ENCODE results near the gene SEPHS1. TPM values are rescaled to one million over a fixed set of nuclear protein-coding genes. Genes with fewer than 3 reads are reported as not detected.

SEPHS1 gene
- total RNA-seq, 1 donor from 2014 or later, result 42.9 TPM

DNA sequence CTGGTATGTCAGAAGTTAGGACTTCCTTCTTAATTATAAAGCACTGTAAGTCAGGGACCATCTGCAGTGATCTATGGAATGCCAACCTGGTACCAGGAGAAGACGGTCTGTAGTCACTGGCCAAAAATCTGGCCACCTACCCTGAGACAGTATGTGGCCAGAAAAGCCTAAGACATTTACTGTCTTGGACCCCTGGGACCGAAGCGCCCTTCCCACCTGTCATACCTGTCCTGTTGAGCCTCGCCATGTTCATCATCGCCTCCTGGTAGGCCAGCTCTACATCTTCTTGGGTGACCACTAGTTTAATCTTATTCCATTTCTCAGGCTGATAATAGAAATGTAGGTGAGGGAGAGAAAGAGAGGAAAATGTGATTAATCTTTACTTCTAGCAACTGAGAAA is 20.0 kb downstream of the SEPHS1 start:
- DNase-seq (ENCODE audit: low read depth), result no peak

DNA sequence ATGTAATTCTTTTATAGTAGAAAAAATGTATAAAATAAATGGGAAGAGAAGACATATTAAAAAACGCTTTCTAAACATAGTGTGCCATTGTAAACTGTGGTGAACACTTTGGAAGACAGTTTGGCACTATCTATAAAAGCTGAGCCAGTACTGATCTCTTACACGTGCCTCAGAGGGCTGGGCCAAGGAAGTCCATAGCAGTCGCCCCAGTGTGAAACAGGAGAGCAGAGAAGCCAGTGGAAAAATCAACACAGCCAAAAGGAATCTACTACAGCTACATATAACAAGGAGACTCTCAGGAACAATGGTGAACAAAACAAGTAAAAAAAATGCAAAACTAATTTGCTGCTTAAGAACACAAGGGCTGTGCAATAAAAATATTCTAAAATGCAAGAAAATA is 20.6 kb downstream of the SEPHS1 start:
- DNase-seq (ENCODE audit: low read depth), result no peak

DNA sequence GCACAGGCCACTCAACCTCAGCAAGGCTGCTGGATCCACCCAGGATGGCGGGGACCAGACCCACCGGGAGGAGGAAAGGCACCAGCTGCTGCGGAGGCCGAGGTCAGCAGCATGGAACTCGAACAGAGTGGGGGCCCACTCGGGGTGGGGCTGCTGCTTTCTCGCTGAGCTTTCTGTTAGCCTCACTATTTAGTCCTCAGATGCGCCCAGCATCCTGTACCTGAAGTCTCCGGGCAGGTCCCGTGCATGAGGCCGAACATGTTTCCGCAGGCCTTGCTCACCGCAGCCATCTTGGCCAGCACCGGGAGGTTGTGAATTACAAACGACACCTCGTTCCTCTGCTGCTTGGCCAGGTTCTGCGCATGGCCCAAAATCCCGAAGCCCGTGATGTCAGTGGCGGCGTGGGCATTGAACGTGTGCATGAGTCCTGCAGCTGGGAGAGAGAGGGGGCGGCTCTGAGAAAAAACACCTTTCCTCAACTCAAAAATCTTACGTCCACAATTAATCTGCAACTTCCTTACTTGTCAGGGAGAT is 25.4 kb downstream of the SEPHS1 start:
- no peak for DNase-seq (ENCODE audit: low read depth)

DNA sequence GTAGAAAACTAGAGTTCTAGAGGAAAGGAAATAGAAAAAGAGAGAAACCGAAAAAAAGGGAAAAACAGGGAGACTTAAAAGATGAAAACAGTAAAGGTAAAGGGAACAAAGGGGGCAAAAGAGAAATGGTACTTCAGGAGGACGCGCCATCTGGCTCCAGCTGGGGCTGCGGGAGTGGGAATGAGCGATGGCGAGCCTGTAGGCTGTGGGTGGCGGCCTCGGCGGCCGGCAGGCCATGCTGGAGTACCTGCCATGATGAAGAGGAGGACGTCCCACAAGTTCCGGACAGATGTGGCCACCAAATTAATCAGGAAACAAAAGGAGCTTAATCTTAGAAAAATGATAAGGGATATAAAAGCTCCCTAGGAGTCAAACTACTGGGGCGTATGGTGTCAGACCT is 26.5 kb downstream of the SEPHS1 start:
- DNase-seq (ENCODE audit: low read depth), result no peak

DNA sequence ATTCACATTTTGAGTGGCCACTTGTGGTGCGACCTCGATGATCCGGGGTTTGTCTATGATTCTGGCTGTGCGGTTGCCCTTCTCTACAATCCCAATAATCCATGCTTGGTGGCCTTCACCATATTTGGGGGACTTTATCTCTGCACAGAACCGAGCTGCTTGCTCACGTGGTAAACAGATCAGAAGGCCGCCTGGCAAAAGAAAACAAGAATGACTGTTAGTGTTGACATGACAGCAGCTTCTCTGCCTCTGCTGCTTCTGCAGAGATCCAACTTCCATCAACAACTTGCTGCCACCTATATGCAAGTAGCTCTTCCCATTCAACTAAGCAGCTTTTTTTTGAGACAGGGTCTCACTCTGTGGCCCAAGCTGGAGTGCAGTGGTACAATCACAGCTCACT is 28.9 kb downstream of the SEPHS1 start:
- no peak for DNase-seq (ENCODE audit: low read depth)

DNA sequence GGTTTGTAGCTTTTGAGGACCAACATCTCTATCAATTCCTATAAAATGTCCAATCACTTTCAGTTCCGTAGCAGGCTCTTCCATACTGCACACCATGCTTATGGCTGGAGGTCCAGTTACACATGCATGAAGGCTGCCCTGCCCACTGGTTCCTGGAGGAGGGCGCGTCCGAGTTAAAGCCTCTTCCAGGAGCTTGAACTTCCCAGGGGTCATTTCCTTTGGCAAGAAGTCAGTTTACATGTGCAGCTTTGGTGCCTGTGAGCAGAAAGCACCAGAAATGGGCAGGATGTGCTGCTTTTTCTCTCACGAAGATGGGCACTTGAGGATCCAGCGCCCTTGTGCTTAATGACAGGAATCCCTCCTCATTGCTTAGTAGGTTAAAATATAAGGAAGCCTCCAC is 30.6 kb downstream of the SEPHS1 start:
- DNase-seq (ENCODE audit: low read depth), result no peak

DNA sequence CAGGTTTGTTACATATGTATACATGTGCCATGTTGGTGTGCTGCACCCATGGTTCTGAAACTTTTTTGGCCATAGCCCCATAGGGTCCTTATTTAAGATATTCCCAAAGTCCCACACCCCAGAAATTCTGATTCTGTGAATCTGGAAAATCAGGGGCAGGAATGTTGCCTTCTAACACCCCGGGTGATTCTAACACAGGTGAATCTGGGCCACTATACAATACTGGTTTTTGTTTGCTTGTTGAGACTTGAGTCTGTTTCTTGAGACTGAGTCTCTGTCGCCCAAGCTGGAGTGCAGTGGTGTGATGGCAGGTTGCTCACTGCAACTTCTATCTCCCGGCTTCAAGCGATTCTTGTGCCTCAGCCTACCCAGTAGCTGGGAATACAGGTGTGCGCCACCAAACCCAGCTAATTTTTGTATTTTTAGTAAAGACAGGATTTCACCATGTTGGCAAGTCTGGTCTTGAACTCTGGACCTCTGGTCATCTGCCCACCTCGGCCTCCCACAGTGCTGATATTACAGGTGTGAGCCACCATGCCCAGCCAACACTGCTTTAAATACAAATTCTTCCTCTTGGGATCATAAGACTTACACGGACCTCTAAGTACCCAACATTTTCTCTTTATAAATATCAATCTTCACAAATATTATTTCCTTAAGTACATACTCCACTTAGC is 31.3 kb downstream of the SEPHS1 start:
- no peak for DNase-seq (ENCODE audit: low read depth)

DNA sequence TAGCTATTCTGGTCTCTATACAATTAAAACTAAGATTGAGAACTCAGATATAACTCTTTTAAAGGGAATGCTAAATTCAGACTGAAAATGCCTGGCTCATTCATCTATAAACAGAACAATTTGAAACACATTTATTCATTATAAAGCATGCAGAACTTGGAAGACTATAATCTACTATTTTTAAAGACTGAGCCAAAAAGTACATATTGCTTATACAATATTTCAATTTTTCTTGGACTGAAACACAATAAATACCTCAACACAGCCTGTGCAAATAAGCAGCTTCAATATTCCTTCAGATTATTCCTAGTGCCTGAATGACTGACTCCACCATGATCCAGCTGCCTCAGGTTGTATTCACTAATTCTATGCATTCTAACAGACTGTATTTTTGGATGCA is 32.7 kb downstream of the SEPHS1 start:
- DNase-seq (ENCODE audit: low read depth), result no peak

DNA sequence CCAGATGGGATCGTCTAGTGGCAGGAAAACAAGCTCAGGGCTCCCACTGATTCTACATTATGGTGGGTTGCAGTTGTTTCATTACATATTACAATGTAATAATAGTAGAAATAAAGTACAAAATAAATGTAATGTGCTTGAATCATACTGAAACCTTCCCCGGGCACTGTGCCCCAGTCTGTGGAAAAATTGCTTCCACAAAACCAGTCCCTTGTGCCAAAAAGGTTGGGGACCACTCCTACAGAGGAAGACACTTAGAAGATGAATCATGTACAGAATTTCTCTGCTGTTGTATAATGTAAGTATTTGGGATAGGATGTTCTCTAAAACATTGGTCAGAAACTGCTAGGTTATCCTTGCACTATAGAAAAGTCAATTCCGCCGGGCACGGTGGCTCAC is 36.9 kb downstream of the SEPHS1 start:
- DNase-seq (ENCODE audit: low read depth), result no peak

DNA sequence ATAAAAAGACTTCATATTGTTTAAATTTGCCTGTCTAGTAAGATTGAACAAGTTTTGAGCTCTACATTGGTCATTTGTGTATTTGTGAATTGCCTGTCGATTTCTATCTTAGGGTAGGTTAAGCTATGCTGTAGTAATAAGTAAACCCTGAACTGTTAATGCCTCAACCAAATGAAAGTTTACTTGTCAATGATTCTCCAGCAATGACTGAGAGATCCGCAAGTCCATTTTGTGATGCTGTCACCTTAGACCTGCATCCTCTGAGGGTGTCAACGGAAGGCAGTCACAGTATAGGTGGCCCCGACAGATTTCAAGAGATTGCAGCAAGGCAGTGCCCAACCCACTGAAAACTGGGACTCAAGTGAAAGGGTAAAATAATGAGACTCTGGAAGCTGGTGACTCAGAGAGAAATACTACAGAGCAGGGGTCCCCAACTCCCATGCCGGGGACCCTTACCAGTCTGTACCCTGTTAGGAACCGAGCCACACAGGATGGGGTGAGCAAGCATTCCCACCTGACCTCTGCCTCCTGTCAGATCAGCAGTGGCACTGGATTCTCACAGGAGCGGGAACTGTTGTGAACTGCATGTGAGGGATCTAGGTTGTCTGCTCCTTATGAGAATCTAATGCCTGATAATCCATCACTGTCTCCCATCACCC is 37.4 kb downstream of the SEPHS1 start:
- peak; percentile 51 for DNase-seq (ENCODE audit: low read depth)

DNA sequence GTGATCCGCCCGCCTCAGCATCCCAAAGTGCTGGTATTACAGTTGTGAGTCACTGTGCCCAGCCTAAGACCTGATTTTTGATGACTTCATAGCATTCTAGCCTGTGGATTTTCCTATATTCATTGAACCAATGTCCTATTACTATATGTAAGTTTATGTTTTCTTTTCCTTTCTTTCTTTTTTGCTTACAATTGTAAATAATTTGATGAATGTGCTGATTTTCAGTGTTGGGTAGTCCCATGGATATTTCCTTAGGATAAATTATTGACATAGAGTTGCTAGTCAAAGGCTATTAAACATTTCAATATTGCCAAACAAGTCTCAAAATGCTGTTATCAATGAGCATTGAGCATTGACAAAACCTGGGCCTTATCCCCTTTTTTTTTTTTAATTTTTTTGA is 38.3 kb downstream of the SEPHS1 start:
- no peak for DNase-seq (ENCODE audit: low read depth)

DNA sequence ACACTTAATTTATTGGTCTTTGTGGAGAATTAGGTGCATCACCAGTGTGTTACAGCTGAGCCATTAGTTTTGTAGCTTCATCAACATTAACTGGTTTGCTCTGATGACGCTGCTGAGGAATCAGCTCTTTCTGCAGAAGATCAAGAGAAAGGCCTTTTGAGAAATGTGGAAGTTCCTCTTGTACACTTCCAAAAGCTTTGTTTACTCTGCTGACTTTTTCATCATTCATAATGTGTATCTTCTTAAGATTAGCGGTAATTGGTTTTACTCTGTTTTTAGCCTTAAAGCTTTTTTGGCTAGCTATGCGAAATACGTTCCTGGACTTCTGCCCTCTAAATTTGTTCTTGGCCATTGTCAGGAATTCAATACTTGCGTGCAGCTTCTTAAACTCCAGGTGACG is 40.0 kb downstream of the SEPHS1 start:
- no peak for DNase-seq (ENCODE audit: low read depth)

DNA sequence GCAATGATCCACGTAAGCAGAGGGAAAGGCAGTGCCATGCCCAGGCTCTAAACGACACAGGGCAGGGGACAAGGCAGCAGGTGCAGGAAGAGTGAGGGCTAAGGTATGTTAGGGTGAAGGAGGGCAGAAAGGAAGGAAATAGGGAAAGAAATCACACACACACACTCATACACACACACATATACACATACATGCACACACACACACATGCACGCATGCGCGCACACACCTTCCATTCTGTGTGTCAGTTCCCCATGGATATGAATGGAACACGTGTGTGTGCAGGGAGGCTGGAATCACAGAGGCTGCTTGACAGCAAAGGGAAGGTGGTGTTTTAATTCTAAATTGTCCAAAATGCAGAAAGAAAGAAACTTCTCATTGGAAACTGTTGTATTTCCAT is 42.0 kb downstream of the SEPHS1 start:
- DNase-seq (ENCODE audit: low read depth), result no peak

DNA sequence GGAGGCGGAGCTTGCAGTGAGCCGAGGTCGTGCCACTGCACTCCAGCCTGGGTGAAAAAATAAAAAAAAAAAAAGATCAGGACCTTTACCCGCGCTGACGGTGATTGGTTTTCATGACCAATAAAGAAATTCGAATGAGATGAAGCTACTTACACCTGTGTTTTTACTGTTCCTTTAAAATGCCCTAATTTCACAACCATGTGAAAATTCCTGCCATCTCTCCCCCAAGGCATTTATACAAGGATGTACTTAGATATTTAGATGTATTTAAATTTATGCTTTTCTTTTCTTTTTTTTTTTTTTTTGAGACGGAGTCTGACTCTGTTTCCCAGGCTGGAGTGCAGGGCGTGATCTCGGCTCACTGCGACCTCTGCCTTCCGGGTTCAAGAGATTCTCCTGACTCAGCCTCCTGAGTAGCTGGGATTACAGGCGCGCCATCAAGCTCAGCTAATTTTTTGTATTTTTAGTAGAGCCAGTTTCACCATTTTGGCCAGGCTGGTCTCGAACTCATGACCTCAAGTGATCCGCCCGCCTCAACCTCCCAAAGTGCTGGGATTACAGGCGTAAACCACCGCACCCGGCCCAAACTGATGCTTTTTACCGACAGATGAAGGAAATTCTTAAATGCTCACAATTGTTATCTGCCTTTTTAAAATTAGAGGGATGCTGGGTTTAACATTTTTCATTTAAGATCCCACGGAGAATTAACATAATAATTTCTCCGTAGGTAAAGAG is 45.1 kb downstream of the SEPHS1 start:
- DNase-seq (ENCODE audit: low read depth), result no peak

DNA sequence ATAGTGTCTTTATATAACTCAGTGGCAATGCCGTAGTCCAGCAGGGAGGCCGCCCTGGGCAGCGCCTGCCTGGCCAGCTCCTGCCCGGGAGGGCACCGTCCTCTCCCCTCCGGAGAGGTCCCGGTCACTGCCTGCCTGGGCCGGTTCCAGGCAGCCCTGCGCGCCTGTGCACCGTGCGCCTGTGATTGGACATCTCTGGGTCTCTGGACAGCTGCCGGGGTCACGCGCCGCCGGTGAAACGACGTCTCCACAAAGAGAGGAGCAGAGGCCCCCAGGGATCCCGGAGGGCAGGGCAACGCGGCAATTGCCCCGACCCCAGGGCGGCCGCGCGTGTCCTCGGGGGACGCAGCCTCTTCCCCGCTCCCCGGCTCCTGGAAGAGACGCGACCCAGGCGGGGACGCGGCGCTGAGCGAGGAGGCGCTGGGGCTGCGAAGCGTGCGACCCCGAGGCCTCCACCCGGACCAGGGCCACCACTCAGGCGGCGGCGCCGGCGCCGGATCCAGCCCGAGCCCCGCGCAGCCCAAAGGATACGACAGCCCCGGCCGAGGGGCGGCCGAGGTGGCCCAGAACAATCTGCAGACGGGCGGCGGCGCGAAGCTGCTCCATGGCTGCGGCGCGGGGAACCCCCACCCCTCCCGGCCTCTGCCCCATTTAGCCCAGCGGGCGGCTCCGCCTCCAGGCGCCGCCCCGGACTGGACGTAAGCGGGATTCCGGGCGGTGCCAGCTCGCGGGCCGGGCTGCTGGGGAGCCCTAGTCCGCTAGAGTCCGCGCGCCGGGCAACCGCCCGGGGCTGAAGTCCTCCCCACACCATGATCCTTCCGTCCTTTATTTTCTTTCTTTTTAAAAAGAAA is 48.4 kb downstream of the SEPHS1 start, which contains the start of gene PHYH:
PHYH (minus strand) TSS at position 628 of the 851 bp plus-strand sequence; CDS start at position 606, 22 bp downstream.
- DNase-seq (ENCODE audit: low read depth), result peak; percentile 58

DNA sequence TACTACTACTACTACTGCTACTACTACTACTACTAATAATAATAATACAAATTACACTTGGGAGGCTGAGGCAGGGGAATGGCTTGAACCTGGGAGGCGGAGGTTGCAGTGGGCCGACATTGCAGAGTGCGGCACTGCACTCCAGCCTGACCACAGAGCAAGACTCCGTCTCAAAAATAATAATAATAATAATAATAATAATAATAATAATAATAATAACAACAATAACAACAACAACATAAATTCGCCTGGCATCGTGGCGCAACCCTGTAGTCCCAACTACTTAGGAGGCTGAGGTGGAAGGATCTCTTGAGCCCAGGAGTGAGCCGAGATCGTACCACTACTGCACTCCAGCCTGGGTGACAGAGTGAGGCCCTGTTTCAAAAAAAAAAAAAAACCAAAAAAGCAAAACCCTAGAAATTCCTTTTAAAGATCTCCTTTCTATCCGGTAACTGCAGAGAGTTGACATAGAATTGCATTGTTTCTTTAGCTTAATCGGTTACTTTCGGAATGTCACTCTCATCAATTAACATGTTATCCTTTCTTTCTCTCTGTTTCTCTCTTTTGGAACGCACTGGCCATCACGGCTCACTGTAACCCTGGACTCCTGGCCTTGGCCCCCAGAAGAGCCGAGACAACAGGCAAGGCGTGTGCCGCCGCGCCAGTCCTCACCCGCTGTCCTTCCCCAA is 49.2 kb downstream of the SEPHS1 start:
- peak; percentile 2 for DNase-seq (ENCODE audit: low read depth)

DNA sequence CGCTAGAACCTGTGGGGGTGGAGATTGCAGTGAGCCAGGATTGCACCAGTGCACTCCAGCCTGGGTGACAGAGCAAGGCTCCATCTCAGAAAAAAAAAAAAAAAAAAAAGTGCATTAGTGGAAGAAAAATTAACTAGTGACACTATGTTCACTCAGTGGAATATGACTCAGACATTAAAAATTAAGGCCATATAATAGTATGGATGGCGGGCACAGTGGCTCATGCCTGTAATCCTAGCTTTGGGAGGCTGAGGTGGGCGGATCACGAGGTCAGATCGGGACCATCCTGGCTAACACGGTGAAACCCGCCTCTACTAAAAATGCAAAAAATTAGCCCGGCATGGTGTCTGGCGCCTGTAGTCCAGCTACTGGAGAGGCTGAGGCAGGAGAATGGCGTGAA is 51.6 kb downstream of the SEPHS1 start:
- DNase-seq (ENCODE audit: low read depth), result peak; percentile 31

DNA sequence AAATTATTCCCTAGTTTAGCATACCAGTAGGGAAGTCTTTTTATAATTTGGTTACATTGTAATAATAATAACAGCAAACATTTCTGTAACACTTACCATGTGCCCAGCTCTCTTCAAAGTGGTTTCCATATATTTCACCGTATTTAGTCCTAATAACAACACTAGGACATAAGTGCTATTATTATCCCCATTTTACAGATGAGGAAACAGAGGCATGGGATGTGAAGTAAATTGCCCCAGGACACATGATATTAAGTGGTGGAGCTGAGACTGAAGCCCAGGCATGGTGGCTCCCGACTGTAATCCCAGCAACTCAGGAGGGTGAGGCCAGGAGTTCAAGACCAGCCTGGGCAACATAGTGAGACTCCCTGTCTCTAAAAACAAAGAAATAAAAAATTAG is 53.3 kb downstream of the SEPHS1 start:
- no peak for DNase-seq (ENCODE audit: low read depth)

DNA sequence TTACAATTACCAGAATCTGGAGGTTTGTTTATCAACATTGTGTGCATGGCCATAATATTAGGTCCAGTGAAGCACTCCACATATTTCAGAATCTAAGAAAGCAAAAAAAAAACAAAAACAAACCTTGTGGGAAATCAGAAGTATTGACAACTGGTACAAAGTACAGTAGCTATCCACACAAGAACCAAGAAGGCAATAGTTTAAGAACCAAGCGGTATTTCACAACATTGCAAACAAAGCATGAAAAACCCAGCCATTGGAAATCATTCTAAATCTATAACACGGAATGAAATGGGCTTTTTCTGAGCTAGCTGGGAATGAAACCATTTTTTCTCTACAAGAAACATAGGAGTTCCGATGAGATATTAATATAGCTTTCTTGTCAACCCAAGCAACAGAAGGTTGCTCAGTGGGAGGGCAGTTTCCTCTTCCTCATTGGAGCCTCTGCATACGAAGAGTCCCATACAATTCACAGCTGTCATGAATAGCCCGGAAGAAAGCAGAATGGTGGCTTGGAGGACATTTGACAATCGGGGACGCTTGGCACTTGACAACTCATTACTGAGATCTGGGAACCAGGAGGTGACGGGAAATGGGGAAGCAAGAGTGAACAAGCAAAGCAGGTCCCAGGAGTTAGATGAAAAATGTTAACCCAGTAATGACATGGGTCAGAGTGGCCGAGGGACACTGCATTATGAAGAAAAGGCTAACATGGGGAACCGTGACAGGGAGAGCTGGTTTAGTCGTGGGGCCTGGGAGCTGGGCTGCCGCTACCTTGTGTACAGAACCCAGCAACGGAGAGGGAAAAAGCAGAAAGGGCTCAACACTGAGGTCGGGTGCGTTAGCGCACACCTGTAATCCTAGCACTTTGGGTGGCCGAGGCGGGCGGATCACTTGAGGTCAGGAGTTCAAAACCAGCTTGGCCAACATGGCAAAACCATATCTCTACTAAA is 56.0 kb downstream of the SEPHS1 start:
- no peak for DNase-seq (ENCODE audit: low read depth)

DNA sequence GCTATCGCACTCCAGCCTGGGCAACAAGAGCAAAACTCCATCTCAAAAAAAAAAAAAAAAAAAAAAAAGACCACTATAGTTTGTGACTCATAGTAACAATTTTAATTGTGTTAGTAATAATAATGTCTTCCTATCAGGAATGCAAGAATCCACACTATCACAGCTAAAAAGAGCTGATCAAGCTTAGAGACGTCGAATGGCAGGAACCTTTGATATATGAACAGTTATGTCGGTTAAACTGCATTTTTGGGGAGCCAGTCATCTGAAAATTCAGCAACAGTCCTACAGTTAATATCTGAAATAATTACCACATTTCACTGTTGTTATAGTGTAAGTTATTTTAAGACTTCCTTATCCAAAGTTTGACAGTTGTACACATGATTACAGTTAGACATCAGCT is 57.0 kb downstream of the SEPHS1 start:
- DNase-seq (ENCODE audit: low read depth), result no peak

Measured in renal cortical epithelial cell (primary cell).